Measurements from ENCODE around the gene GDI2. TPM values are rescaled to one million over a fixed set of nuclear protein-coding genes. Genes with fewer than 3 reads are reported as not detected.
A peak's percentile ranks its signal among the peaks of the same experiment; 100 is the strongest.

The GDI2 gene
- total and polyA plus RNA-seq, 2 of the 13 experiments (the other 11 are each of a cell fraction or from before 2014, with no cell fraction given): 153 to 477 TPM

GRCh38 chr10:5831446-5831782 lies 18.2 kb upstream of the GDI2 start (continued):
- peak; percentile 56; the same call in 1 of the 2 replicates for TF ChIP-seq ZBTB4 (CRISPR knock-in tag; IDR thresholded peaks at IDR 0.05; ENCODE audit: borderline replicate concordance)
- 0 out of 4 replicates have a peak, but pooled peaks of 1 of the 2 experiments have one; percentile 13 for TF ChIP-seq HMGXB4 (CRISPR knock-in tag; IDR thresholded peaks at IDR 0.05; ENCODE audit: borderline replicate concordance in 1 of 2, low read depth in 1 of 2)
- peak; percentile 90; the same call in 1 of the 2 replicates for TF ChIP-seq ZNF292 (CRISPR knock-in tag; IDR thresholded peaks at IDR 0.05; ENCODE audit: borderline replicate concordance, low read depth)
- 0 out of 2 replicates have a peak, but pooled peaks have one; percentile 32 for TF ChIP-seq ZNF503 (CRISPR knock-in tag; IDR thresholded peaks at IDR 0.05)
- peak; percentile 86 for TF ChIP-seq FOXA3 (CRISPR knock-in tag; IDR thresholded peaks at IDR 0.05)
- 0 out of 2 replicates have a peak, but pooled peaks have one; percentile 23 for TF ChIP-seq FOSL2 (CRISPR knock-in tag; IDR thresholded peaks at IDR 0.05)
- no peak for TF ChIP-seq SOX13 (IDR thresholded peaks at IDR 0.05)
- peak in 1 of 2 experiments; percentile 52; a peak in 1 of 4 replicates for TF ChIP-seq SOX13 (CRISPR knock-in tag; conservative IDR thresholded peaks at IDR 0.05 in 1 of 2, IDR thresholded peaks at IDR 0.05 in 1 of 2)
- TF ChIP-seq PAXIP1 (CRISPR knock-in tag; conservative IDR thresholded peaks at IDR 0.05): peak; percentile 65
- TF ChIP-seq HNF4A (CRISPR knock-in tag; IDR thresholded peaks at IDR 0.05): peak; percentile 60
- peak; percentile 46 for TF ChIP-seq NCOA2 (CRISPR knock-in tag; IDR thresholded peaks at IDR 0.05)
- peak; percentile 50; the same call in 1 of the 2 replicates for TF ChIP-seq ARID4A (CRISPR knock-in tag; IDR thresholded peaks at IDR 0.05; ENCODE audit: borderline replicate concordance)
